Stimulated activated CD8-positive, alpha-beta memory T cell treated with anti-CD3 and anti-CD28 coated beads, Interleukin-7, amount 100 ng/mL, for 1 hour (primary cell): Measurements from ENCODE around the gene FAM174C.

Experiments
- DNase-seq, 2 donors: peaks; one replicate each; pipeline ENCODE4 v3.0.0-alpha.2; 2020; ENCODE audit warnings: low read depth in 2 of 2

FAM174C gene

GRCh38 chr19:1273263-1274041, 1.9 kb upstream of the FAM174C start:
- no peak for DNase-seq

- DNase-seq = no peak
Measured at GRCh38 chr19:1274081-1274851, 1.1 kb upstream of the FAM174C start.

GRCh38 chr19:1274852-1275259, 474 bp upstream of the FAM174C start:
- no peak for DNase-seq

GRCh38 chr19:1275976-1276627, 772 bp downstream of the FAM174C start:
- no peak for DNase-seq

GRCh38 chr19:1276628-1277022, 1.3 kb downstream of the FAM174C start:
- no peak for DNase-seq

GRCh38 chr19:1277061-1277460, 1.7 kb downstream of the FAM174C start:
- DNase-seq = no peak

- no peak for DNase-seq
Measured at GRCh38 chr19:1278074-1278473, 2.7 kb downstream of the FAM174C start.

- DNase-seq = no peak
Measured at GRCh38 chr19:1278713-1279660, 3.7 kb downstream of the FAM174C start.

- peak; percentile 56 to 63 for DNase-seq
Measured at GRCh38 chr19:1279782-1280341, 4.5 kb downstream of the FAM174C start.

GRCh38 chr19:1280636-1281568, 5.6 kb downstream of the FAM174C start:
- DNase-seq = no peak

GRCh38 chr19:1281569-1282287, 6.4 kb downstream of the FAM174C start:
- DNase-seq = no peak

- DNase-seq = no peak
Measured at GRCh38 chr19:1282588-1283206, 7.4 kb downstream of the FAM174C start.

GRCh38 chr19:1283207-1283916, 8.0 kb downstream of the FAM174C start:
- no peak for DNase-seq

- DNase-seq = no peak
Measured at GRCh38 chr19:1283917-1284292, 8.6 kb downstream of the FAM174C start.

GRCh38 chr19:1284293-1284978, 9.1 kb downstream of the FAM174C start:
- DNase-seq = no peak

- no peak for DNase-seq
Measured at GRCh38 chr19:1284979-1285736, 9.8 kb downstream of the FAM174C start.
